Activated T-cell treated with anti-CD3 and anti-CD28 coated beads, Interleukin-2, amount 50 U/mL, for 24 hours (primary cell): ENCODE data around the gene CCZ1B.
"Not testable (repeated sequence)": the region's sequence is repeated elsewhere in the genome, so short reads cannot be mapped to it uniquely, and the experiment has no call there.

Source experiments
- DNase-seq: peaks from one replicate; pipeline ENCODE4 v3.0.0-alpha.2; 2020
- H3K27ac Mint-ChIP-seq: 2 replicates; pipeline ENCODE4 v1.8.0; 2020; ENCODE audit warnings: mild to moderate bottlenecking, mixed read lengths
- H3K27me3 Mint-ChIP-seq: 2 replicates; pipeline ENCODE4 v1.8.0; 2020; ENCODE audit warnings: mixed read lengths
- H3K36me3 Mint-ChIP-seq: 2 replicates; pipeline ENCODE4 v1.8.0; 2020; ENCODE audit warnings: low read depth, mixed read lengths
- H3K4me1 Mint-ChIP-seq: 2 replicates; pipeline ENCODE4 v1.8.0; 2020; ENCODE audit warnings: low read depth, mixed read lengths
- H3K4me3 Mint-ChIP-seq: 2 replicates; pipeline ENCODE4 v1.8.0; 2020; ENCODE audit warnings: mild to moderate bottlenecking, moderate library complexity, mixed read lengths
- H3K9me3 Mint-ChIP-seq: 2 replicates; pipeline ENCODE4 v1.8.0; 2020; ENCODE audit warnings: mixed read lengths

CCZ1B gene

DNA sequence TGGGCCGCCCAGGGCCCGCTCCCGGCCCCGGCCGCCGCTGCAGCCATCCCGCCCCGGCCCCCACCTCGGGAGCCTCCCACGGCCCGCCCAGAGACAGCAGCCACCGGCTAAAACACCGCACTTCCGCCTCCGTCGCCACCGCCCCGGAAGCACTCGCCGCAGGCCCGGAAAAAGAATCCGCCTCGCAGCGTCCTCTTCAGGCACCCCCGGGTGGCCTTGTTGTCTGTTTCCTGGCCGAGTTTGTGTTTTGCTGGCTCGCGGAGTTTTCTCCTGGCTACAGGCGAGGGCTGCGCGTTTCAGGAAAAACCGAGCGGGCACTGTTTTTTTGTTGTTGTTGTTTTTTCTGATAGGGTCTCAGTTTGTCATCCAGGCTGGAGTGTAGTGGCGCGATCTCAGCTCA, at the start of gene CCZ1B:
Gene CCZ1B, minus strand, starts transcription at position 125 of the 400 bp plus-strand sequence. Its CDS starts 78 bp downstream, at position 47.
- Mint-ChIP-seq H3K36me3 (peaks cover 21% of the 10 kb centered on the region), H3K27ac (peak within 1 kb of the TSS; percentile 95), H3K4me1 (peaks cover 10% of the 10 kb centered on the region), H3K4me3 (peak within 1 kb of the TSS; percentile 90)
- not testable (repeated sequence) for H3K27me3 Mint-ChIP-seq, H3K9me3 Mint-ChIP-seq
- DNase-seq = peak; percentile 91

GRCh38 chr7:6875022-6875421, 48.9 kb upstream of the CCZ1B start:
- not testable (repeated sequence) for H3K27ac Mint-ChIP-seq, H3K9me3 Mint-ChIP-seq, H3K4me1 Mint-ChIP-seq, DNase-seq, H3K36me3 Mint-ChIP-seq, H3K4me3 Mint-ChIP-seq, H3K27me3 Mint-ChIP-seq

- not testable (repeated sequence) for H3K4me1 Mint-ChIP-seq, DNase-seq, H3K27me3 Mint-ChIP-seq, H3K27ac Mint-ChIP-seq, H3K4me3 Mint-ChIP-seq, H3K9me3 Mint-ChIP-seq, H3K36me3 Mint-ChIP-seq
These were observed 46.3 kb upstream of the CCZ1B start for GRCh38 chr7:6872246-6872945.

DNA sequence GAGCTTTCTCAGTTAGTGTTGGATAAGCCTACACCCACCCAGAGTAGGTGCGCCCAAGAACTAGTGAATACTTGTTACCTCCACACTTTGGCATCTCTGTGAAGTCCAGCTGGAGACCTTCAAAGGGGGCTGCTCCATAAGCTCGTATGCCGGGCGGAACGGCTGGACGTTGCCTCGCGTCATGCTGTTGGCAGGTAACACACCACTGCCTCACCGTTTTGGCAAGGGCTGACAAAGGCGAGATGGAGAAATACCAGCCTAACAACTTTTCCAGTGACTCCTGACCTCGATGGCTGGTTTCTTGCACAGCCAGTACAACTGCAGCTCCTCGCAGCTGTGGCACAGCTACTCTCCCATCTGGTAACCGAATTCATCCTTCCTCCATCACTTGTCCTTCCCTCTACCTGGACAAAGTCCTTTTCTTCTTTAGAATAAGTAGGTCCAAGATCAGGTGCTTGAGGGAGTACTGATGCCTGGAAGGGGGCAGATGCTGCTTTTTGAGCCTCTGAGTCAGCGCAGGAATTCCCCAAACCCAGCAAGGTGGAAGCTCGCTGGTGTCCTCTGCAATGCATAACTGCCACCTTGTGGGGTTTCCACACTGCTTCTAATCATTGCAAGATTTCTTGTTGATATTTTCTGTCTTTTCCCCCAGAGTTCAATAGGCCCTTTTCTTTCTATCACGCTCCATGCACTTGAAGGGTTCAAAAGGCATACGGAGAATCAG, 45.5 kb upstream of the CCZ1B start:
- not testable (repeated sequence) for H3K9me3 Mint-ChIP-seq, H3K36me3 Mint-ChIP-seq, DNase-seq, H3K27ac Mint-ChIP-seq, H3K4me3 Mint-ChIP-seq, H3K27me3 Mint-ChIP-seq, H3K4me1 Mint-ChIP-seq

GRCh38 chr7:6864751-6865150, 38.7 kb upstream of the CCZ1B start:
- H3K36me3 Mint-ChIP-seq, H3K9me3 Mint-ChIP-seq, H3K27me3 Mint-ChIP-seq, DNase-seq, H3K27ac Mint-ChIP-seq, H3K4me1 Mint-ChIP-seq, H3K4me3 Mint-ChIP-seq: not testable (repeated sequence)

GRCh38 chr7:6864188-6864587, 38.1 kb upstream of the CCZ1B start:
- H3K27ac Mint-ChIP-seq, H3K36me3 Mint-ChIP-seq, H3K27me3 Mint-ChIP-seq, H3K4me3 Mint-ChIP-seq, H3K9me3 Mint-ChIP-seq, DNase-seq, H3K4me1 Mint-ChIP-seq: not testable (repeated sequence)

- not testable (repeated sequence) for DNase-seq, H3K36me3 Mint-ChIP-seq, H3K4me1 Mint-ChIP-seq, H3K4me3 Mint-ChIP-seq, H3K27ac Mint-ChIP-seq, H3K9me3 Mint-ChIP-seq, H3K27me3 Mint-ChIP-seq
These were observed 36.8 kb upstream of the CCZ1B start for GRCh38 chr7:6862876-6863275.

GRCh38 chr7:6857721-6858314, 31.7 kb upstream of the CCZ1B start:
- H3K4me3 Mint-ChIP-seq, H3K36me3 Mint-ChIP-seq, H3K4me1 Mint-ChIP-seq, H3K27ac Mint-ChIP-seq, H3K9me3 Mint-ChIP-seq: not testable (repeated sequence)
- peaks cover 19% of the 10 kb centered on the region for H3K27me3 Mint-ChIP-seq
- peak; percentile 87 for DNase-seq

GRCh38 chr7:6855563-6856131, 29.6 kb upstream of the CCZ1B start:
- not testable (repeated sequence) for H3K27ac Mint-ChIP-seq, H3K36me3 Mint-ChIP-seq, H3K9me3 Mint-ChIP-seq, H3K4me1 Mint-ChIP-seq, DNase-seq
- H3K27me3 Mint-ChIP-seq = peaks cover 19% of the 10 kb centered on the region
- H3K4me3 Mint-ChIP-seq = peak overlapping the region; percentile 64

GRCh38 chr7:6854747-6855562, 28.9 kb upstream of the CCZ1B start:
- not testable (repeated sequence) for H3K9me3 Mint-ChIP-seq, H3K27ac Mint-ChIP-seq, H3K36me3 Mint-ChIP-seq, H3K4me1 Mint-ChIP-seq
- DNase-seq = peak; percentile 50
- Mint-ChIP-seq H3K27me3 (peaks cover 19% of the 10 kb centered on the region), H3K4me3 (peak overlapping the region; percentile 68)

DNA sequence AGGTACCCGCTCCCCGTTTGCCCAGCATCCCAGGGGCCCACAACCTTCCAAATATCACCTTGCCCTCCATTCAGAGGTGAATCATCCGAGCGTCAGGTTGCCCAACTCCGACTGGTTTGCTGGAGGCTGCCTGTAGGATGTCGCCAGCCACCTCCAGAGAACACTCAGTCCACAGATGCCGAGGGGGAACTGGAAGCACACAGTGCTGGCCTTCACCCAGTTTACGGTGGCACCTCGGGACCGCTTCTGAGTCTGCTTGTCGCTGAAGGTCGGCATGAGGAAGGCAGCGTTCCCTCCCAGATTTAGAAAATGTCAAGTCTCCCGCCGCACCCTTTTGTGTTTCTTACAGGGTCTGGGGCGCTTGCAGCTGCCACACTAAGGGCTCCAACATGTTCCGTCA, 27.6 kb upstream of the CCZ1B start:
- H3K4me1 Mint-ChIP-seq, H3K9me3 Mint-ChIP-seq, DNase-seq, H3K27ac Mint-ChIP-seq, H3K36me3 Mint-ChIP-seq: not testable (repeated sequence)
- H3K4me3 Mint-ChIP-seq = peak overlapping the region; percentile 2
- H3K27me3 Mint-ChIP-seq = peaks cover 15% of the 10 kb centered on the region

DNA sequence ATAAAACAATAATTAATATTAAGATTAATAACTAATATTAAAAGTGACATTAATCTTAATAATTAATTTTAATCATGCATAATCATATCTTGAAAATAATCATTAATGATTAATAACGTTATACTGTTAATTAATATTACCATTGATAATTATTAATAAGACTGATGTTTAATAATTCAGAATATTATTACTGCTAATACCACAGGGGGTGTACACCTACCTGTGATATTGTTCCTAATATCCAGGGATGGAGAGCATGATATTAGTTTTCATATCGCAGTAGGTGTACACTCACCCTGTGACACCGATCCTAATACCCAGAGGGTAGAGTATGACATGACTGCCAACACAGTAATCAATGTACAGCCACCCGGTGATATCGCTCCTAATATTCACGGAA, 23.1 kb upstream of the CCZ1B start:
- not testable (repeated sequence) for H3K4me3 Mint-ChIP-seq, DNase-seq, H3K36me3 Mint-ChIP-seq, H3K9me3 Mint-ChIP-seq, H3K27ac Mint-ChIP-seq, H3K4me1 Mint-ChIP-seq
- peaks cover 17% of the 10 kb centered on the region for H3K27me3 Mint-ChIP-seq

GRCh38 chr7:6847751-6848150, 21.7 kb upstream of the CCZ1B start:
- H3K27me3 Mint-ChIP-seq = peaks cover 12% of the 10 kb centered on the region
- H3K27ac Mint-ChIP-seq, H3K4me1 Mint-ChIP-seq, H3K4me3 Mint-ChIP-seq, H3K36me3 Mint-ChIP-seq, H3K9me3 Mint-ChIP-seq, DNase-seq: not testable (repeated sequence)

GRCh38 chr7:6845971-6846449, 19.9 kb upstream of the CCZ1B start:
- not testable (repeated sequence) for DNase-seq, H3K36me3 Mint-ChIP-seq, H3K4me3 Mint-ChIP-seq, H3K27ac Mint-ChIP-seq, H3K9me3 Mint-ChIP-seq, H3K4me1 Mint-ChIP-seq
- peaks cover 22% of the 10 kb centered on the region for H3K27me3 Mint-ChIP-seq
